HG03432 (cell line): ENCODE results near the gene TNPO1.
A peak's percentile ranks its signal among the peaks of the same experiment; 100 is the strongest.
"Not testable (repeated sequence)": the region's sequence is repeated elsewhere in the genome, so short reads cannot be mapped to it uniquely, and the experiment has no call there.

Experiments
- ATAC-seq: cut with Tn5 transposase; IDR thresholded peaks from one replicate; pipeline ENCODE4 v1.9.1; 2021; ENCODE audit warnings: mild to moderate bottlenecking, moderate library complexity; ENCODE audit not compliant: unreplicated experiment

Gene TNPO1

DNA sequence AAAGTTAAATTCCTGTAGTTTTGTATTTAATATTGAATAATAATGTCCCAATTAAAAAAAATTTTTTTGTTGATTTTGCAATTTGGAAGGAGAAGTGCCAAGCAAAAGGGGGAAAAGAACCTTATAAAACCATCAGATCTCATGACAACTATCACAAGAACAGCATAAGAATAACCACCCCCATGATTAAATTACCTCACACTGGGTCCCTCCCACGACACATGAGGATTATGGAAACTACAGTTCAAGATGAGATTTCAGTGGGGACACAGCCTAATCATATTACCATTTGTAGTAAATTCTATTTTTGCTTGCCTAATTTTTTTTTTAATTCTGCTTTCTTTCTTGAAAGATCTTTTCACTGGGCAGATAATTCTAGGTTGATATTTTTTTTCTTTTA lies 106.0 kb downstream of the TNPO1 start:
- no peak for ATAC-seq

DNA sequence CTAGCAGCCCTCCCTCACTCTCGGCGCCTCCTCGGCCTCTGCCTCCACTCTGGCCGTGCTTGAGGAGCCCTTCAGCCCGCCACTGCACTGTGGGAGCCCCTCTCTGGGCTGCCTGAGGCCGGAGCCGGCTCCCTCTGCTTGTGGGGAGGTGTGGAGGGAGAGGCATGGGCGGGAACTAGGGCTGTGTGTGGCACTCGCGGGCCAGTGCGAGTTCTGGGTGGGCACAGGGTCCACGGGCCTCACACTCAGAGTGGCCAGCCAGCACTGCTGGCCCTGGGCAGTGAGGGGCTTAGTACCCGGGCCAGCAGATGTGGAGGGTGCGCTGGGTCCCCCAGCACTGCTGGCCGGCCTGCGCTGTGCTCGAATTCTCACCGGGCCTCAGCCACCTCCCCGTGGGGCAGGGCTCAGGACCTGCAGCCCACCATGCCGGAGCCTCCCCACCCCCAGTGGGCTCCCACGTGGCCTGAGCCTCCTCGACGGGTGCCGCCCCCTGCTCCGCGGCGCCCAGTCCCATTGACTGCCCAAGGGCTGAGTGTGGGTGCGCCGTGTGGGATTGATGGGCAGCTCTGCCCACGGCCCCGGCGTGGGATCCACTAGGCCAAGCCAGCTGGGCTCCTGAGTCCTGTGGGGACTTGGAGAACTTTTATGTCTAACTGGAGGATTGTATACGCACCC lies 109.0 kb downstream of the TNPO1 start:
- ATAC-seq: no peak

- not testable (repeated sequence) for ATAC-seq
These were observed 116.2 kb downstream of the TNPO1 start for GRCh38 chr5:72932686-72933085.

GRCh38 chr5:72934953-72935725 lies 118.7 kb downstream of the TNPO1 start:
- ATAC-seq: not testable (repeated sequence)

- ATAC-seq: no peak
These were observed 120.4 kb downstream of the TNPO1 start for GRCh38 chr5:72936893-72937292.

DNA sequence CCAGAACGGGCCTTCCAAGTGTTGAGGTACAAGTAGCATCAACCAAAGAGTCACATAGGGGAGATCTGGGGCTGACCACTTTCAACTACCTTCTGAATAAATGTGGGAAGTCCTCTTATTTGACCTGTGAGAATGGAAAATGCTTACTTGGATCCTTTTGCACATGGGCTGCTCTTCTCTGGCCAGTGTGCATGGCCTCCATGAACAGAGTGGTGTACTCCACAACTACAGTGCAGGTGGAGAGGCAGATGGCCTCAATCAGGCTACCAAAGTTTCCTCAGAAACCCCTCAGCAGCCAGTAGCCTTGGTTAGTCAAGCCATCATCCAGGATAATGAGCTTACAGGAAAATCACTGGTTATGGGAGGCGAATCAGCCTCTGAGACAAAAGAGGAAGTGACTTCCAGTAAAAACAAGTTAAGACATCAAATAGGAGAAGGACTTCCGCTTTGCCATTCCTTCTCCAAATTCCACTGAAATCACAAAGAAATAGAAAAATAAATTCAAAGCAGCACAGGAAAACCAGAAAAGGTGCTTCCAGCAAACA lies 121.1 kb downstream of the TNPO1 start:
- ATAC-seq: no peak

- no peak for ATAC-seq
These were observed 121.7 kb downstream of the TNPO1 start for GRCh38 chr5:72938206-72938605.

DNA sequence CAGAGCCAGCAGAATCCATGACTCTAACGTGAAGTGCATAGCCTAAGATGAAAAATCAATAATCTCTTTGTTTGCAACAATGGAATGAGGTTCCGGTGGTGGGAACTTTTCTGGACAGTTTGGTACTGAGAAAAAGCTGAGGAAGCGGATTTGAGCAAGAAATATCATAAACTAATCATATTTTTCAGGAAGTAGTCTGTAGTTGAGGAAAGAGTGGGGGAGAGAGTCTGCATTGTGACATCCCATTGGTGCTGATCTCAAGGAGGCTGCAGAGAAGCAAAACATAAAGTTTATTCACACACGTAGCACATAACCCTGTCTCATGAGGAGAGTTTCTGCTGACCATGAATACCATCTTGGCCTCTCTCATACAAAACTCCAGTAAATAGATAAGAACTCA lies 123.6 kb downstream of the TNPO1 start:
- no peak for ATAC-seq

DNA sequence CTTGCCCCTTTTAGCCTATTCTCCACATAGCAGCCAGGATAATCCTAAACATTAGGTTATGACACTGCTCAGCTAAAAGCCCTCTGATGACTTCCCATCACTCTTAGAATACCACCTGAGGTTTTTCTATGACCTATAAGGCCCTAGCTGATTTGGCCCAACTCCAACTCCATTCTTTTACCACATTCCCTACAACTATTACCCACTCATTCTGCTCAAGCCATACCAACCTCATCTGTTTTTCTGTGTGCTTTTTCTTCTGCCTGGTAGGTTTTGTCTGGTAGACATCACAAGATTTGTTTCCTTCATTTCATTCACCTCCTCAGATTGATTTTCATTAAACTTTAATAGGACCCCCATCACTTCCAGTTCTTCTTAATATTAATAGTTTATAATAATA lies 126.8 kb downstream of the TNPO1 start:
- no peak for ATAC-seq

GRCh38 chr5:72947498-72947897 lies 131.0 kb downstream of the TNPO1 start:
- ATAC-seq: no peak

GRCh38 chr5:72949481-72949880 lies 133.0 kb downstream of the TNPO1 start:
- ATAC-seq: no peak

GRCh38 chr5:72951671-72952468 lies 135.4 kb downstream of the TNPO1 start:
- ATAC-seq: no peak

- no peak for ATAC-seq
These were observed 137.9 kb downstream of the TNPO1 start for GRCh38 chr5:72954389-72954788.

DNA sequence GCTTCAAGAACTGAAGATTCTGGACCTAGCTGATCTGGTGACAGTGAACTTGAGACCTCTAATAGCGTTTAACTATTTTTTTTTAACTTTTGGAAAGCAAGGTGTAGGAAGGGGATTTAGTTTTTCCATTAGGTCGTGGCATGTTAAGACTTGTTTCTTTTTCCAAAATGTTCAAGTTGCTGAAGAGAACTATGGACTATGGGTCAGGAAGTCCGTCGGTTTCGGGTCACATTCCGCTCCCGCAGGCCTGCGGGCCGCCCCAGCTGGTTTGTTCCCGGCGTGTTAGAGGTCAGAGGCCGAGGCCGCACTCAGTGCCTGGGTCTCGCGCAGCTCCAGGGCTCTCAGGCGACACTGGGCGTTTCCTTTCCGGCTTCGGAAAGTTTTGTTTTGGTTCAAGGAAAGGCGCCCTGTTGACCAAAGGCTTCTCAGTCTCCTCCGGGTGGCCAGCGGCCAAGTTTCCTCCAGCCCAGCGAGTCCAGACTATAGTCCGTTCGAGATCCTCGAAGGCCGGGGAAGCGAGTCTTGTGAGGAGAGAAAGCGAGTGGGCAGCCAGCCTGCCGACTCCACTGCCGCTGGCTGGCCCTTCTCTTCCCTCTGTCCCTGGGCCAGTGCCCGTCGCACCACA lies 138.8 kb downstream of the TNPO1 start:
- ATAC-seq: peak; percentile 47

GRCh38 chr5:72955768-72956323 lies 139.4 kb downstream of the TNPO1 start, which contains the start of gene FCHO2:
FCHO2 (plus strand) TSS chr5:72956041; CDS start chr5:72956097, 56 bp downstream.
- peak; percentile 96 for ATAC-seq

GRCh38 chr5:72956324-72957140 lies 140.1 kb downstream of the TNPO1 start:
- peak; percentile 42 for ATAC-seq

GRCh38 chr5:72957337-72957736 lies 140.9 kb downstream of the TNPO1 start:
- ATAC-seq: no peak

DNA sequence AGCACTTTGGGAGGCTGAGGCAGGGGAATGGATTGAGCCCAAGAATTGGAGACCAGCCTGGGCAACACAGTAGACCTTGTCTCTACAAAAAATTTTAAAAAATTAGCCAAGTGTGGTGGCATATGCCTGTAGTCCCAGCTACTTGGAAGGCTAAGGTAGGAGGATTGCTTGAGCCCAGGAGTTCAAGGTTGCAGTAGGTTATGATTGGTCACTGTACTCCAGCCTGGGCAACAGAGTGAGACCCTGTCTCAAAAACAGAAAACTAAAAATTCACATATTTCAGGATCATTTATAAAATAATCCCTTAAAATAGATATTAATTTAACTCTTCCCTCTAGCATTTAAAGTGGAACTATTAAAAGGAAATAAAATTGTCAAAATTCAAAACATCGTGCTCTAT lies 142.8 kb downstream of the TNPO1 start:
- ATAC-seq: no peak
